Tibial nerve (tissue), 4 donors: ENCODE data around the gene SYDE1.

Source experiments
- CTCF ChIP-seq, 5 experiments: fragments of 200-600 bp in 3 of 5; fragments of 450-650 bp in 2 of 5; sonication (generic) in 3 of 5; IDR thresholded peaks; one replicate each; pipeline ENCODE4 v1.5.1; 2016 to 2019; ENCODE audit warnings: antibody characterized with exemption in 5 of 5, mild to moderate bottlenecking in 3 of 5, moderate library complexity in 2 of 5
- EP300 ChIP-seq, 2 donors: sonication (generic); formaldehyde crosslinking; IDR thresholded peaks; one replicate each; pipeline ENCODE4 v1.6.1; 2017; ENCODE audit warnings: antibody characterized with exemption in 2 of 2, mild to moderate bottlenecking in 1 of 2
- POLR2A ChIP-seq, 2 donors: fragments of 450-650 bp; IDR thresholded peaks; one replicate each; pipeline ENCODE4 v1.6.1; 2017; ENCODE audit warnings: antibody characterized with exemption in 2 of 2, mild to moderate bottlenecking in 2 of 2, moderate library complexity in 2 of 2

- no peak for TF ChIP-seq CTCF (IDR thresholded peaks at IDR 0.05)
- TF ChIP-seq EP300 (IDR thresholded peaks at IDR 0.05), result no peak
- TF ChIP-seq POLR2A (IDR thresholded peaks at IDR 0.05), result no peak
These were observed 19.1 kb downstream of the SYDE1 start for GRCh38 chr19:15126131-15126910.
